GM12892 (cell line): ENCODE data around the gene PSMG4.

ENCODE experiments used
- POLR2A ChIP-seq: IDR thresholded peaks from 2 replicates; pipeline ENCODE4 v1.6.1; 2011; ENCODE audit warnings: low read depth, low read length, control low read depth
- POLR2AphosphoS5 ChIP-seq: IDR thresholded peaks from 2 replicates; pipeline ENCODE4 v1.6.1; 2011; ENCODE audit warnings: low read depth, low read length, control low read depth

GRCh38 chr6:3226042-3226441, 32.7 kb upstream of the PSMG4 start:
- TF ChIP-seq POLR2A (no peak), POLR2AphosphoS5 (no peak)
